K562 (cell line): Measurements from ENCODE around the gene ASB10. TPM values are rescaled to one million over a fixed set of nuclear protein-coding genes. Genes with fewer than 3 reads are reported as not detected.

Experiments
- ATAC-seq: fragments of 200-7000 bp; cut with Tn5 transposase; 3 replicates; pipeline ENCODE4 v1.9.1; 2020; ENCODE audit warnings: moderate library complexity
- BruUV-seq: library from RNA; stranded (reverse); fragments of 400-500 nt; replicated peaks from 2 replicates; lab custom pipeline; 2021; lab: Mats Ljungman, UMichigan
- CTCF ChIA-PET: fragments of 300-600 bp; formaldehyde crosslinking; extraction: SDS; loops from one replicate; lab custom pipeline; 2021; ENCODE audit warnings: low intra/inter-chr PET ratio; lab: Yijun Ruan, JAX
- POLR2A ChIA-PET: fragments of 300-600, 350-650 bp; sonication (Branson Sonifier 250); formaldehyde crosslinking; extraction: SDS; loops from one replicate; lab custom pipeline; 2021; ENCODE audit warnings: antibody characterized with exemption, inconsistent platforms; lab: Yijun Ruan, JAX
- DNase-seq, 4 experiments: peaks; one replicate each; pipeline versions ENCODE4 v3.0.0 to v3.0.0-alpha.2; 2011 to 2018; ENCODE audit warnings: low spot score in 3 of 4, mixed read lengths in 3 of 4; ENCODE audit errors: extremely low read depth in 1 of 4
- FAIRE-seq: peaks from 2 replicates; lab custom pipeline; 2011; peaks lifted over from hg19 to GRCh38; lab: Jason Lieb, UNC
- H2AFZ ChIP-seq: 2 replicates; pipeline ENCODE4 v1.6.0; 2011; ENCODE audit warnings: low read depth, low read length, control low read depth, inconsistent platforms
- H3K27ac ChIP-seq: fragments of 200-600 bp; 3 replicates; pipeline ENCODE4 v1.8.0; 2011; ENCODE audit warnings: low read depth, mild to moderate bottlenecking, control low read depth, inconsistent platforms, low read length, moderate library complexity, mixed read lengths; ENCODE audit errors: extremely low read depth
- H3K27me3 ChIP-seq, 2 experiments: fragments of 300-600 bp in 1 of 2; 2 replicates in 1 of 2; 3 replicates in 1 of 2; pipeline versions ENCODE4 v1.6.0 to v1.8.0; 2011; ENCODE audit warnings: inconsistent platforms in 2 of 2, low read length in 2 of 2, mild to moderate bottlenecking in 1 of 2, mixed read lengths in 1 of 2, moderate library complexity in 1 of 2; ENCODE audit not compliant: control insufficient read depth in 2 of 2, insufficient read depth in 2 of 2
- H3K36me3 ChIP-seq: fragments of 300-600 bp; 3 replicates; pipeline ENCODE4 v1.8.0; 2011; ENCODE audit warnings: mild to moderate bottlenecking, low read length, inconsistent platforms; ENCODE audit not compliant: control insufficient read depth, insufficient read depth
- H3K4me1 ChIP-seq, 2 experiments: fragments of 200-600 bp in 1 of 2; replicated peaks in 1 of 2; 2 replicates in 1 of 2; 3 replicates in 1 of 2; pipeline versions ENCODE4 v1.5.1 to v1.8.0; 2011; ENCODE audit warnings: inconsistent platforms in 2 of 2, low read length in 2 of 2, mild to moderate bottlenecking in 1 of 2, mixed read lengths in 1 of 2, moderate library complexity in 1 of 2; ENCODE audit not compliant: control insufficient read depth in 2 of 2, insufficient read depth in 2 of 2
- H3K4me2 ChIP-seq: 2 replicates; pipeline ENCODE4 v1.6.1; 2011; ENCODE audit warnings: low read length, control low read depth, inconsistent platforms, mixed read lengths; ENCODE audit not compliant: insufficient read depth
- H3K4me3 ChIP-seq: fragments of 200-600 bp; sonication (generic), shearing (Covaris generic); 2 replicates; pipeline ENCODE4 v1.5.1; 2016; ENCODE audit warnings: control low read depth, inconsistent platforms
- H3K79me2 ChIP-seq: fragments of 200-600 bp; 3 replicates; pipeline ENCODE4 v1.8.0; 2011; ENCODE audit warnings: low read length, inconsistent platforms; ENCODE audit not compliant: control insufficient read depth, insufficient read depth
- H3K9ac ChIP-seq, 2 experiments: 2 replicates each; pipeline versions ENCODE4 v1.6.0 to v1.6.1; 2011; ENCODE audit warnings: low read depth in 2 of 2, low read length in 2 of 2, control low read depth in 1 of 2, inconsistent platforms in 1 of 2, mild to moderate bottlenecking in 1 of 2, mixed read lengths in 1 of 2; ENCODE audit not compliant: insufficient read depth in 1 of 2
- H3K9me1 ChIP-seq: one replicate; pipeline ENCODE4 v1.6.0; 2011; ENCODE audit warnings: inconsistent platforms, mild to moderate bottlenecking, low read length, moderate library complexity; ENCODE audit not compliant: control insufficient read depth, insufficient read depth
- H3K9me3 ChIP-seq: replicated peaks from 2 replicates; pipeline ENCODE4 v1.5.1; 2011; ENCODE audit warnings: low read depth, low read length, inconsistent platforms; ENCODE audit not compliant: control insufficient read depth, insufficient read depth
- H4K20me1 ChIP-seq: replicated peaks from 2 replicates; pipeline ENCODE4 v1.6.1; 2011; ENCODE audit warnings: low read length, inconsistent platforms, mixed read lengths; ENCODE audit not compliant: control insufficient read depth, insufficient read depth
- CHD1 ChIP-seq: fragments of 200-600 bp; sonication (generic); IDR thresholded peaks from one replicate; pipeline ENCODE4 v1.6.1; 2012; ENCODE audit warnings: mild to moderate bottlenecking, moderate library complexity, low read length, inconsistent platforms
- HNRNPH1 ChIP-seq: fragments of 200-400 bp; formaldehyde crosslinking; optimal IDR thresholded peaks from 2 replicates; pipeline ENCODE3; 2017; ENCODE audit warnings: low read depth, mild to moderate bottlenecking, low read length, moderate library complexity
- TOE1 ChIP-seq, 2 experiments: fragments of 450-650 bp in 1 of 2; sonication (generic) in 1 of 2; formaldehyde crosslinking in 1 of 2; IDR thresholded peaks; 2 replicates each; pipeline versions ENCODE4 v1.7.1 to v1.8.0; 2016 to 2022; ENCODE audit warnings: borderline replicate concordance in 2 of 2, mild to moderate bottlenecking in 2 of 2, antibody characterized with exemption in 1 of 2, inconsistent platforms in 1 of 2, low read depth in 1 of 2, missing genetic modification reagents in 1 of 2, moderate library complexity in 1 of 2
- ZNF12 ChIP-seq: sonication (generic); formaldehyde crosslinking; IDR thresholded peaks from 2 replicates; pipeline ENCODE4 v1.4.0; 2020; ENCODE audit warnings: mild to moderate bottlenecking, missing genetic modification reagents
- ZNF197 ChIP-seq: fragments of 200-800 bp; sonication (Bioruptor generic); IDR thresholded peaks from 2 replicates; pipeline ENCODE4 v1.6.1; 2016; ENCODE audit warnings: low read depth, missing genetic modification characterization, missing compliant biosample characterization
- WGBS: fragments of 100-300 bp; shearing (Covaris generic); methylation state at CpG from one replicate; pipeline ENCODE4 v1.1.6; 2016; ENCODE audit warnings: low coverage, mixed read lengths; ENCODE audit not compliant: insufficient coverage; ENCODE audit errors: missing lambda C conversion rate; 5-methylcytosine and 5-hydroxymethylcytosine counted together
- in situ Hi-C: fragments of 300-500 bp; cut with MboI; formaldehyde crosslinking; loops from 4 replicates; pipeline ENCODE4 v1.15.0; 2018; ENCODE audit warnings: inconsistent platforms, mixed read lengths
- intact Hi-C: fragments of 100-400 bp; cut with micrococcal nuclease; formaldehyde crosslinking; loops from 2 replicates; pipeline ENCODE4 v1.14.2; 2022
- polyA plus RNA-seq, 8 experiments: library from polyadenylated mRNA; depleted of rRNA in 4 of 8; stranded (reverse) in 5 of 8; unstranded in 3 of 8; fragments of >200 nt; fragmentation: Nextera tagmentation in 2 of 8; fragmentation: Illumina TruSeq in 1 of 8; extraction: Ambion mirVana in 2 of 8; extraction: Trizol in 1 of 8; gene quantifications; 2 replicates each; pipeline versions ENCODE4 v1.2.1 to v1.2.3, GENCODE V29; 2011 to 2014; ENCODE audit warnings: inconsistent platforms in 1 of 8, missing spikeins in 1 of 8
- total RNA-seq, 7 experiments: library from RNA; depleted of rRNA in 6 of 7; stranded (reverse); fragments of >200 nt in 6 of 7; fragmentation: Illumina TruSeq in 2 of 7; extraction: Trizol in 2 of 7; gene quantifications; 2 replicates each; pipeline versions ENCODE4 v1.2.1 to v1.2.3, GENCODE V29; 2011 to 2021; ENCODE audit warnings: low replicate concordance in 1 of 7

Gene ASB10
- total and polyA plus RNA-seq, 9 of the 15 experiments (the other 6 are each of a cell fraction or from before 2014, with no cell fraction given) = not detected

DNA sequence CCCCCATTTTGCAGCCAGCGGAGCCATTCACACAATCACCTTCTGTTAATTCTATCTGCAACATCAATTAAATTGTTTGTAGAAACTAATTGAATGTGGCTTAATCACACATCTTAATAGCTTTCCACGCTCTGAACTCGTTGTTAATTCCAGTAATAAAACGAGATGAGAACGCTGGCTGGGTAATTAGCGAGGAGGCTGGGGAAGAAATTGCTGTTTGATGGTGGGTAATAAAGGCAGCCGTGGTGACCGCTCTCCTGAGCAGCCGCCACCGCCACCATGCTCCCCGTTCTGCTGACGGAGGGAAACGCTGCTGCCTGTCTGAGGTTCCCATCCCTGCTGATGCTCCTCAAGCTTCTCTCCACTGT, 55.8 kb downstream of the ASB10 start:
- Histone ChIP-seq H3K27ac (no peak overlapping the region), H3K9me1 (peaks cover 5% of the 10 kb centered on the region), H2AFZ (no peak overlapping the region), H4K20me1 (peaks cover 4% of the 10 kb centered on the region), H3K9me3 (no peaks in the 10 kb centered on the region), H3K27me3 (no peaks in the 10 kb centered on the region; a peak in 1 of 5 replicates), H3K9ac (peak overlapping the region in 1 of 2 experiments; percentile 15; a peak in 1 of 4 replicates), H3K4me3 (no peak overlapping the region), H3K36me3 (peaks cover 97% of the 10 kb centered on the region), H3K79me2 (no peaks in the 10 kb centered on the region), H3K4me2 (no peak overlapping the region), H3K4me1 (peaks cover 0 to 15% of the 10 kb centered on the region in 2 experiments; a peak in 1 of 5 replicates)
- POLR2A ChIA-PET = interaction anchor here (0.6 to 1.4 kb wide), 2 partner anchors 8 to 36 kb away, joined by 3 read pairs; no protein-coding TSS in a partner anchor
- in situ Hi-C loops (no loop called here), intact Hi-C loops (no loop called here)
- BruUV-seq = no TSS peak
- ATAC-seq = no peak
- TF ChIP-seq CHD1 (no peak), ZNF197 (CRISPR knock-in tag) (no peak), ZNF12 (CRISPR knock-in tag) (no peak), TOE1 (IDR thresholded peaks at IDR 0.05; ENCODE audit: borderline replicate concordance) (no peak), TOE1 (CRISPR knock-in tag; IDR thresholded peaks at IDR 0.05; ENCODE audit: borderline replicate concordance, low read depth) (no peak), HNRNPH1 (no peak)
- 94% methylated on average over 13 of the region's 13 CpGs for WGBS
- FAIRE-seq = no peak
- no peak for DNase-seq
- CTCF ChIA-PET = no interaction called here
